ENCODE results near the gene RCOR1. TPM values are rescaled to one million over a fixed set of nuclear protein-coding genes. Genes with fewer than 3 reads are reported as not detected.
"Not testable (repeated sequence)": the region's sequence is repeated elsewhere in the genome, so short reads cannot be mapped to it uniquely, and the experiment has no call there.

Gene RCOR1
- total and polyA plus RNA-seq, 12 donors, result 3.1 to 16.9 (median 12.5) TPM

DNA sequence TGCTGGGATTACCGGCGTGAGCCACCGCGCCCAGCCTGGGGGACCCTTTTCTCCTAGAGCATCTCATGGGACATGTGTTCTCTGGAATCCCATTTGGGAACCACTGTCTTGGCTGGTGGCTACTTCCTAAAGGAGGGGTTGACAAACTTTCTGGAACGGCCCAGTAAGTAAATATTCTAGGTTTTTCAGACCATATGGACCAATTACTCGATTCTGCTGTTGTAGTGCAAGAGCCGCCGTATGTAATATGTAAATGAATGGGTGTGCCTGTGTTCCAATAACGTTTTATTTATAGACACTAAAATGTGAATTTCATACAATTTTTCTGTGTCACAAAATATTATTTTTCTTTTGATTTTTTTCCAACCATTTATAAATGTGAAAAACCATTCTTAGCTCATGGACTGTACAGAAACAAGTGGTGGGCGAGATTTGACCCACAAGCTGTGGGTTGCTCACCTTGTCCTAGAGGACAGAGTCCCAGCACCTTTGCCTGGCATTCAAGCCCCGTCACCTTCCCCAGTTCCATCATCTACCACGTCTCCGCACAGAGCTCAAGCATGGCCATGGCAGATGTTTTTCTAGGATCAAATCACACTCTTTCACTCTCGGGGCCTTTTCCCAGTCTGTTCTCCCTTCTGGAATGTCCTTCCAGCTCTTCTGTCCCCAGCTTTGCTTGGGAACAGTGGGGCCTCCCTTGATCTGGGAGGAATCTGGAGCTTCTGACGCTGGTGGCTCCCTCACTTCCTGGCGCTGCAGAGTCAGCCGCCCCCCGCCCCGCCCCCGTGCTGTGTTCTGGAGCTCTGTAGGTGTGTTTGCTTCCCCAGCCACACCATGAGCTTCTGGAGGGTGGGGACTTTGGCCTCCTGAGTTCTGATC is 17.9 kb upstream of the RCOR1 start:
- DNase-seq (no peak), ATAC-seq (no peak)
- H3K4me3 ChIP-seq, result no peak overlapping the region
- TF ChIP-seq, protein P1, sequence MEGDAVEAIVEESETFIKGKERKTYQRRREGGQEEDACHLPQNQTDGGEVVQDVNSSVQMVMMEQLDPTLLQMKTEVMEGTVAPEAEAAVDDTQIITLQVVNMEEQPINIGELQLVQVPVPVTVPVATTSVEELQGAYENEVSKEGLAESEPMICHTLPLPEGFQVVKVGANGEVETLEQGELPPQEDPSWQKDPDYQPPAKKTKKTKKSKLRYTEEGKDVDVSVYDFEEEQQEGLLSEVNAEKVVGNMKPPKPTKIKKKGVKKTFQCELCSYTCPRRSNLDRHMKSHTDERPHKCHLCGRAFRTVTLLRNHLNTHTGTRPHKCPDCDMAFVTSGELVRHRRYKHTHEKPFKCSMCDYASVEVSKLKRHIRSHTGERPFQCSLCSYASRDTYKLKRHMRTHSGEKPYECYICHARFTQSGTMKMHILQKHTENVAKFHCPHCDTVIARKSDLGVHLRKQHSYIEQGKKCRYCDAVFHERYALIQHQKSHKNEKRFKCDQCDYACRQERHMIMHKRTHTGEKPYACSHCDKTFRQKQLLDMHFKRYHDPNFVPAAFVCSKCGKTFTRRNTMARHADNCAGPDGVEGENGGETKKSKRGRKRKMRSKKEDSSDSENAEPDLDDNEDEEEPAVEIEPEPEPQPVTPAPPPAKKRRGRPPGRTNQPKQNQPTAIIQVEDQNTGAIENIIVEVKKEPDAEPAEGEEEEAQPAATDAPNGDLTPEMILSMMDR (IDR thresholded peaks at IDR 0.05), result no peak
- H3K27ac ChIP-seq, result no peak overlapping the region
- H3K27me3 ChIP-seq, result peaks cover 0 to 13% (median 0%) of the 10 kb centered on the region in 7 donors
- no peaks in the 10 kb centered on the region for H3K36me3 ChIP-seq
- H3K4me1 ChIP-seq, result peaks cover 0 to 11% (median 0%) of the 10 kb centered on the region in 9 donors
- 72% methylated on average over 20 of the region's 20 CpGs for WGBS, 2 donors
- intact Hi-C loops (cut with DNase I), result no loop called here
- H3K9me3 ChIP-seq, result no peaks in the 10 kb centered on the region

DNA sequence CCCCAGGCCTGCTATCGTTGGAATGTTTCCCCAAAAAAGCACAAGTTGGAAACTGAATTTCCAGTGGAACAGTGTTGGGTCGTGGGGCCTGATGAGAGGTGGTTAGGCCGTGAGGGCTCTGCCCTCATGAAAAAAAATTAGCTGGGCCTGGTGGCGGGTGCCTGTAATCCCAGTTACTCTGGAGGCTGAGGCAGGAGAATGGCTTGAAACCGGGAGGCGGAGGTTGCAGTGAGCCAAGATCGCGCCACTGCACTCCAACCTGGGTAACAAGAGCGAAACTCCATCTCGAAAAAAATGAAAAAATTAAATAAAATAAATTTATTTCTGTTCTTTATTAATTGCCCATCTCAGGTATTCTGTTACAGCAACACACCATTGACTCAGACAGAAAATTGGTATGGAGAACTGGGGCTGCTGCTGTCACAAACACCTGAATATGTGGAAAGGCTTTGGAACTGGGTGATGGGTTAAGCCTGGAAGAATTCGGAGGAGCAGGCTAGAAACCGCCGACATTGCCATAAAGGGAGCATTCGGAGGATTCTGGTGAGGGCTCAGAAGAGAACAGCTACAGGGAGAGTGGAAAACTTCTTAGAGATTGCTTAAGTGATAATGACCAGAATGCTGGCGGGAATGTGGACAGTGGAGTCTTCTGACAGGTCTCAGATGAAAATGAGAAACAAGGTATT is 17.1 kb upstream of the RCOR1 start:
- no peak for DNase-seq
- no peaks in the 10 kb centered on the region for H3K9me3 ChIP-seq
- H3K4me3 ChIP-seq, result no peak overlapping the region
- peaks cover 0 to 13% (median 0%) of the 10 kb centered on the region in 7 donors for H3K27me3 ChIP-seq
- H3K4me1 ChIP-seq, result peaks cover 0 to 15% (median 0%) of the 10 kb centered on the region in 9 donors
- 86 to 87% methylated on average over 15 of the region's 15 CpGs for WGBS, 2 donors
- intact Hi-C loops (cut with DNase I), result no loop called here
- TF ChIP-seq, protein P1 (IDR thresholded peaks at IDR 0.05), result no peak
- ATAC-seq, result no peak
- no peak overlapping the region for H3K27ac ChIP-seq
- H3K36me3 ChIP-seq, result no peaks in the 10 kb centered on the region

DNA sequence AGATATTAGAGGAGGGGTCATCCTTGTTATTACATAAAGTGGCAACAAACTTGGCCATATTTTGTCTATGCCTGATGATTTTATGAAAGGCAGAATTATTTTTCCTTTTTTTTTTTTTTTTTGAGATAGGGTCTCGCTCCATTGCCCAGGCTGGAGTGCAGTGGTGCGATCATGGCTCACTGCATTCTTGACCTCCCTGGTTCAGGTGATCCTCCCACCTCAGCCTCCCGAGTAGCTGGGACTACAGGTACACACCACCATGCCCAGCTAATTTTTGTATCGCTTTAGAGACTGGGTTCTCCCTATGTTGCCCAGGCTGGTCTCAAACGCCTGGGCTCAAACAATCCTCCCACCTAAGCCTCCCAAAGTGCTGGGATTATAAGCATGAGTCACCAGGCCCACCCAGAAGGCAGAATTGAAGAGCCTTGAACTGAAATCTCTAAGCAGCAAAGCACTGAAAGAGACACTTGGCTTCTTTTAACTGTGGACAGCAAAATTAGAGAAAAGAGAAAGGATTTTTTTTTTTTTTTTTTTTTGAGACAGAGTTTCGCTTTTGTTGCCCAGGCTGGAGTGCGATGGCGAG is 16.5 kb upstream of the RCOR1 start:
- Histone ChIP-seq H3K4me1 (peaks cover 0 to 15% (median 0%) of the 10 kb centered on the region in 9 donors), H3K27me3 (peaks cover 0 to 13% (median 0%) of the 10 kb centered on the region in 7 donors)
- 92 to 97% methylated on average over 8 of the region's 8 CpGs for WGBS, 2 donors
- DNase-seq; H3K27ac ChIP-seq; H3K36me3 ChIP-seq; H3K9me3 ChIP-seq; intact Hi-C loops (cut with DNase I); ATAC-seq; H3K4me3 ChIP-seq: not testable (repeated sequence)

DNA sequence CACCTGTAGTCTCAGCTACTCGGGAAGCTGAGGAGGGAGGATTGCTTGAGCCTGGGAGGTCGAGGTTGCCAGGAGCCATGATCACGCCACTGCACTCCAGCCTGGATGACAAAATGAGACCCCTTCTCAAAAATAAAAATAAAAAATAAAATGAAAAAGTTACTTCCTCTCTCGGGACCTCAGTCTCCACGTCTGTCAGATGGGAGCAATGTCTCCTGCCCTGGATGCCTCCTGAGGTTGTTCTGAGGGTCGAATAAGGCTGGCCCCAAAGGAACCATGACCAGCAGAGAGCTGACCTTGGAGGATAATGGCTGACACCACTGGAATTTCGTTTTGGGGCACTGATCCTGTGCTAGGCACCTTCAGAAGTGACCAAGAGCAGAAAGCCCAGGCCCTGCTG is 13.6 kb upstream of the RCOR1 start:
- intact Hi-C loops (cut with DNase I), result no loop called here
- H3K27me3 ChIP-seq, result peaks cover 0 to 13% (median 0%) of the 10 kb centered on the region in 7 donors
- no peak for ATAC-seq
- 85 to 90% methylated on average over 7 of the region's 7 CpGs for WGBS, 2 donors
- TF ChIP-seq, protein P1 (IDR thresholded peaks at IDR 0.05), result no peak
- no peak for DNase-seq
- H3K4me3 ChIP-seq, result no peak overlapping the region
- no peaks in the 10 kb centered on the region for H3K9me3 ChIP-seq
- H3K36me3 ChIP-seq, result no peaks in the 10 kb centered on the region
- no peak overlapping the region for H3K27ac ChIP-seq
- H3K4me1 ChIP-seq, result peaks cover 0 to 11% (median 0%) of the 10 kb centered on the region in 9 donors

Measured in heart right ventricle (tissue), 16 donors.